Heart left ventricle (tissue), 16 donors: ENCODE results near the gene RYR3. TPM values are rescaled to one million over a fixed set of nuclear protein-coding genes. Genes with fewer than 3 reads are reported as not detected.

ENCODE experiments used
- ATAC-seq, 4 donors: fragments of 200-7000 bp; cut with Tn5 transposase; one replicate each; pipeline ENCODE4 v1.9.1; 2020 to 2022; ENCODE audit warnings: moderate library complexity in 4 of 4, mild to moderate bottlenecking in 3 of 4, moderate number of reproducible peaks in 1 of 4
- DNase-seq, 5 donors: peaks; one replicate each; pipeline ENCODE4 v3.0.0-alpha.2; 2020
- H3K27ac ChIP-seq, 12 donors: fragments of 200-600 bp; sonication (generic) in 4 of 12; one replicate each; pipeline versions ENCODE4 v1.5.0 to v1.8.0; 2016 to 2022; ENCODE audit warnings: mild to moderate bottlenecking in 2 of 12
- H3K27me3 ChIP-seq, 9 donors: fragments of 200-600 bp; sonication (generic) in 2 of 9; one replicate each; pipeline versions ENCODE4 v1.5.1 to v1.8.0; 2016 to 2022; ENCODE audit warnings: mild to moderate bottlenecking in 3 of 9
- H3K36me3 ChIP-seq, 9 donors: fragments of 200-600 bp; sonication (generic) in 2 of 9; one replicate each; pipeline versions ENCODE4 v1.5.0 to v1.8.0; 2018 to 2022; ENCODE audit warnings: mild to moderate bottlenecking in 2 of 9
- H3K4me1 ChIP-seq, 12 donors: fragments of 200-600 bp; sonication (generic) in 4 of 12; one replicate each; pipeline versions ENCODE4 v1.5.0 to v1.8.0; 2016 to 2022; ENCODE audit warnings: mild to moderate bottlenecking in 3 of 12
- H3K4me3 ChIP-seq, 12 donors: fragments of 200-600 bp; sonication (generic) in 4 of 12; one replicate each; pipeline versions ENCODE4 v1.5.0 to v1.8.0; 2017 to 2022; ENCODE audit warnings: mild to moderate bottlenecking in 9 of 12, moderate library complexity in 4 of 12
- H3K9me3 ChIP-seq, 12 donors: fragments of 200-600 bp; sonication (generic) in 4 of 12; one replicate each; pipeline versions ENCODE4 v1.5.0 to v1.8.0; 2016 to 2022; ENCODE audit warnings: mild to moderate bottlenecking in 1 of 12
- POLR2A ChIP-seq, 2 donors: fragments of 450-650 bp; IDR thresholded peaks; one replicate each; pipeline ENCODE4 v1.6.1; 2017; ENCODE audit warnings: antibody characterized with exemption in 2 of 2, mild to moderate bottlenecking in 2 of 2, moderate library complexity in 2 of 2
- WGBS, 4 donors: extraction: QIAGEN DNeasy Blood & Tissue Kit in 2 of 4; methylation state at CpG; one replicate each; pipeline versions ENCODE4 v1.1.5 to v1.1.7; 2013 to 2018; 5-methylcytosine and 5-hydroxymethylcytosine counted together
- intact Hi-C, 10 donors: fragments of 100-400 bp; cut with DNase I; formaldehyde crosslinking; loops; one replicate each; pipeline versions ENCODE4 v1.11.1 to v1.14.2; 2022
- polyA plus RNA-seq, 2 donors: library from polyadenylated mRNA; stranded (reverse); fragments of 200-250 nt; gene quantifications; one replicate each; pipeline ENCODE4 v1.2.3, GENCODE V29; 2013
- total RNA-seq, 9 donors: library from RNA; depleted of rRNA in 2 of 9; stranded (reverse); fragments of >200 nt in 2 of 9; fragmentation: NEBNext Ultra II Directional in 3 of 9; extraction: Animal tissue kit (Norgen Biotek cat#: 25700) in 3 of 9; gene quantifications; one replicate each; pipeline versions ENCODE4 v1.1.0 to v1.2.4, GENCODE V29; 2016 to 2023
- TF ChIP-seq, protein P1 (sequence below), 12 donors: fragments of 200-600 bp; sonication (generic) in 4 of 12; IDR thresholded peaks; one replicate each; pipeline versions ENCODE4 v1.5.0 to v1.8.0; 2018 to 2022; ENCODE audit warnings: antibody characterized with exemption in 12 of 12, mild to moderate bottlenecking in 5 of 12
- donor health status: ischemic (EF 13 %, LVEDD 7.1; RV severe dilation, severe dysfunction).
- donor health status: healthy with polysubstance abuse.
- donor health status: DM: no; HTN: yes; CAD: no.
- donor health status: DM: no; HTN: no; CAD: no.
- donor health status: ischemic (EF 25% LVEDD 6.9; RV normal size, moderate dysfunction).
- donor health status: ischemic (EF 25% LVEDD 5.7; RV mildly dilated, moderate dysfunction).
- donor health status: healthy.
- donor health status: DM: yes; HTN: yes; CAD: no.
- donor health status: ischemic (EF 35%, LVEDD 5.7; RV mildly dilated, moderate dysfunction).
- donor health status: nonischemic (EF 11% LVEDD 7.7; RV severe dilation, severe dysfunction).
- donor health status: DM: yes; HTN: yes; CAD: no.
- donor health status: PGD.
- donor health status: ischemic (EF 29% LVEDD 5.4; RV normal size, mild dysfunction).
- donor health status: nonischemic (EF 23%, LVEDD 6.1; RV moderate dilation, normal function).

The RYR3 gene
- total and polyA plus RNA-seq, 11 donors: 0.01 to 0.35 (median 0.23) TPM; not detected in 2

DNA sequence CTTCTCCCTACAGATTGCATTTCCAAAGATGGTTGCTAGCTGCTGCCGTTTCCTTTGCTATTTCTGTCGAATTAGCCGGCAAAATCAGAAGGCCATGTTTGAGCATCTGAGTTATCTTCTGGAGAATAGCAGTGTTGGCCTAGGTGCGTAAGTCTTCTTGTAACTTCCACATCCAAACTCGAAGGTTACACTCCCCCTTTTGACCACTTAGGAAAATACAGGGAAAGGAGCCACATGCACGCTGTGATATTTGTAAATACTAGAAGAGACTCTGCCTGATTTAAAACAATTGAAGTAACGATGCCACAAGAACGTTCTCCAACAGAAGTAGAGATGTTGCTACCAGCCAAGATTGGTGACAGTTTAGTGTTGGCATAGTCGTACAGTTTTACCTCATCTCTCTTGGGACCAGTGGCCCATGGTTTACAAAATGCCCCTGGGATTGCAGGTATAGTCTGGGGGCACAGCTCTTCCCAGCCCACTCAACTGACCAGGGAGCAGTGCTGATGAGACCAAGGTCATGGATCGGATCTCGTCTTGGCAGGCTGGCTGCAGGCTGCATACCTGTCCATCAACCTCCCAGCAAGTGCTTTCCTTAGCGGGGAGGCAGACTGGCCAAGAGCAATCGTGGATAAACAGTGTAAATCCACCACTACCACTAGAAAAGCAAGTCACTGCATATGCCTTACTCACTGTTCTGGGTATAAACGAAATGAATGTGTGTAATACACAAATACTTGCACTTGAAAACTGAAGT, 389.1 kb downstream of the RYR3 start:
- DNase-seq (no peak), ATAC-seq (no peak)
- H3K27ac ChIP-seq: no peak overlapping the region
- H3K36me3 ChIP-seq: no peaks in the 10 kb centered on the region
- intact Hi-C loops: loop anchor here (1.0 to 10.0 kb wide), 13 partner anchors 393 to 1038 kb away; no protein-coding TSS in a partner anchor
- H3K9me3 ChIP-seq: no peaks in the 10 kb centered on the region
- H3K4me3 ChIP-seq: no peak overlapping the region
- TF ChIP-seq, protein P1, sequence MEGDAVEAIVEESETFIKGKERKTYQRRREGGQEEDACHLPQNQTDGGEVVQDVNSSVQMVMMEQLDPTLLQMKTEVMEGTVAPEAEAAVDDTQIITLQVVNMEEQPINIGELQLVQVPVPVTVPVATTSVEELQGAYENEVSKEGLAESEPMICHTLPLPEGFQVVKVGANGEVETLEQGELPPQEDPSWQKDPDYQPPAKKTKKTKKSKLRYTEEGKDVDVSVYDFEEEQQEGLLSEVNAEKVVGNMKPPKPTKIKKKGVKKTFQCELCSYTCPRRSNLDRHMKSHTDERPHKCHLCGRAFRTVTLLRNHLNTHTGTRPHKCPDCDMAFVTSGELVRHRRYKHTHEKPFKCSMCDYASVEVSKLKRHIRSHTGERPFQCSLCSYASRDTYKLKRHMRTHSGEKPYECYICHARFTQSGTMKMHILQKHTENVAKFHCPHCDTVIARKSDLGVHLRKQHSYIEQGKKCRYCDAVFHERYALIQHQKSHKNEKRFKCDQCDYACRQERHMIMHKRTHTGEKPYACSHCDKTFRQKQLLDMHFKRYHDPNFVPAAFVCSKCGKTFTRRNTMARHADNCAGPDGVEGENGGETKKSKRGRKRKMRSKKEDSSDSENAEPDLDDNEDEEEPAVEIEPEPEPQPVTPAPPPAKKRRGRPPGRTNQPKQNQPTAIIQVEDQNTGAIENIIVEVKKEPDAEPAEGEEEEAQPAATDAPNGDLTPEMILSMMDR (IDR thresholded peaks at IDR 0.05): peak in 2 of 12 donors; percentile 21 to 22
- no peak for TF ChIP-seq POLR2A (IDR thresholded peaks at IDR 0.05)
- peaks cover 0 to 13% (median 0%) of the 10 kb centered on the region in 9 donors for H3K27me3 ChIP-seq
- WGBS, 4 donors: 53 to 61% (median 58%) methylated on average over 14 of the region's 14 CpGs
- H3K4me1 ChIP-seq: peaks cover 0 to 7% (median 0%) of the 10 kb centered on the region in 12 donors

DNA sequence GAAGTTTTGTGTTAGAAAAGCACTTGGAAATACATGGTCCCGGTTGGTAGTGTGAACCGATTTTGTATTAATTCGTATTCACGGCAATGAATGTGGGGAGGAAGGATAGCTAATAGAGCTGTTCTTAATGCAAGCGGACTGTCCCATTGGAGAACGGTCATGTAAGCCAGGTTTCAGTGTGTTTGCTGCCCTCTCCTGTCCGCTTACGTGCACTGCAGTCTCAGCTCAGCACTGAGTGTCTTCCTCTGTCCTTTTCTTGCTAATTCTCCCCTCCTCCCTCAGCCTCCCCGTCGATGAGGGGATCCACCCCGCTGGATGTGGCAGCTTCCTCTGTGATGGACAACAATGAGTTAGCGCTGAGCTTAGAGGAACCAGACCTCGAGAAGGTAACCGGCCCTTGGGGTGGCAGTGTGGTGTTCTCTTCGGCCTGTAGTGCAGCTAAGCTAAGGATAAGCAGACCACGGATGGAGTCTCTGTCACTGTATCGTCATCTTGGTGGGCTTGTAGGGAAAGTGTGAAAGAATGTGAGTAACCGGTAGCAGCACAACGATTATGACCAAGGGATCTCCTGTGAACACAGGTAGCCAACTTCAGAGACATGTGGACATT, 390.0 kb downstream of the RYR3 start:
- intact Hi-C loops: loop anchor here (1.0 to 10.0 kb wide), 13 partner anchors 393 to 1038 kb away; no protein-coding TSS in a partner anchor
- DNase-seq: peak in 4 of 5 donors; percentile 50 to 65 (median 54)
- peaks cover 0 to 7% (median 0%) of the 10 kb centered on the region in 12 donors for H3K4me1 ChIP-seq
- TF ChIP-seq, protein P1 (IDR thresholded peaks at IDR 0.05): peak; percentile 75 to 91 (median 86)
- TF ChIP-seq POLR2A (IDR thresholded peaks at IDR 0.05): no peak
- H3K9me3 ChIP-seq: no peaks in the 10 kb centered on the region
- H3K4me3 ChIP-seq: no peak overlapping the region
- ATAC-seq: peak; percentile 83 to 95 (median 88)
- no peaks in the 10 kb centered on the region for H3K36me3 ChIP-seq
- peaks cover 0 to 13% (median 0%) of the 10 kb centered on the region in 9 donors for H3K27me3 ChIP-seq
- H3K27ac ChIP-seq: no peak overlapping the region
- 15 to 23% (median 19%) methylated on average over 19 of the region's 19 CpGs for WGBS, 4 donors

GRCh38 chr15:33701304-33701696, 390.5 kb downstream of the RYR3 start:
- H3K9me3 ChIP-seq: no peaks in the 10 kb centered on the region
- no peaks in the 10 kb centered on the region for H3K36me3 ChIP-seq
- H3K4me1 ChIP-seq: peaks cover 0 to 7% (median 0%) of the 10 kb centered on the region in 12 donors
- intact Hi-C loops: loop anchor here (2.0 to 10.0 kb wide), 12 partner anchors 394 to 1039 kb away; no protein-coding TSS in a partner anchor
- H3K4me3 ChIP-seq: no peak overlapping the region
- ATAC-seq (no peak), DNase-seq (no peak)
- peaks cover 0 to 13% (median 0%) of the 10 kb centered on the region in 9 donors for H3K27me3 ChIP-seq
- no peak overlapping the region for H3K27ac ChIP-seq
- WGBS, 4 donors: 72 to 79% (median 75%) methylated on average over 8 of the region's 8 CpGs
- TF ChIP-seq, protein P1 (IDR thresholded peaks at IDR 0.05): no peak
- no peak for TF ChIP-seq POLR2A (IDR thresholded peaks at IDR 0.05)

DNA sequence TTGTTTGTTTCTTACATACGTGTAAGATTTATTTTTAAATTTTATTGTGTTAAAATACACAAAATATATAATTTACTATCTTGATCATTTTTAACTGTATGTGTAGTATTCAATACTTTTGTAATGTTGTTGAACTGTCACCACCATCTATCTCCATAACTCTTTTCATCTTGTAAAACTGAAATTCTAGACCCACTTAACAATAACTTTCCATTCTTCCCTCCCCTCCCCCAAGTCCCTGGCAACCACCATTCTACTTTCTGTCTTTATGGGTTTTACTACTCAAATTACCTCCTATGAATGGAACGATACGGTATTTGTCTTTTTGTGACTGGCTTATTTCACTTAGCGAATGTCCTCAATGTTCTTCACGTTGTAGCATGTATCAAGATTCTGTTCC, 395.4 kb downstream of the RYR3 start:
- TF ChIP-seq, protein P1 (IDR thresholded peaks at IDR 0.05): no peak
- TF ChIP-seq POLR2A (IDR thresholded peaks at IDR 0.05): no peak
- Histone ChIP-seq H3K4me1 (no peaks in the 10 kb centered on the region), H3K36me3 (no peaks in the 10 kb centered on the region), H3K27ac (no peak overlapping the region), H3K9me3 (peaks cover 0 to 18% (median 3%) of the 10 kb centered on the region in 12 donors), H3K4me3 (no peak overlapping the region), H3K27me3 (no peaks in the 10 kb centered on the region)
- WGBS, 4 donors: 83 to 88% (median 86%) methylated on average over 5 of the region's 5 CpGs
- intact Hi-C loops: loop anchor here in 5 of 10 donors (10.0 kb wide), 2 partner anchors 471 to 621 kb away; no protein-coding TSS in a partner anchor
- DNase-seq (no peak), ATAC-seq (no peak)
